Tibial artery (tissue), 4 donors: ENCODE data around the gene IRF2.

Source experiments
- DNase-seq, 2 donors: peaks; one replicate each; pipeline ENCODE4 v3.0.0-alpha.2; 2019
- H3K27ac ChIP-seq, 2 donors: fragments of 200-600 bp; sonication (generic) in 1 of 2; 1 replicate in 1 of 2; 2 replicates in 1 of 2; pipeline ENCODE4 v1.5.1; 2018 to 2019; ENCODE audit warnings: mild to moderate bottlenecking in 1 of 2
- H3K27me3 ChIP-seq, 2 donors: fragments of 200-600 bp; sonication (generic) in 1 of 2; one replicate each; pipeline versions ENCODE4 v1.5.1 to v1.6.0; 2016 to 2019
- H3K36me3 ChIP-seq, 3 donors: fragments of 200-600 bp; sonication (generic) in 2 of 3; one replicate each; pipeline ENCODE4 v1.5.1; 2016 to 2019; ENCODE audit warnings: mild to moderate bottlenecking in 2 of 3
- H3K4me1 ChIP-seq, 4 donors: fragments of 200-600 bp; sonication (generic) in 2 of 4; 1 replicate in 3 of 4; 2 replicates in 1 of 4; pipeline ENCODE4 v1.5.1; 2016 to 2019
- H3K4me3 ChIP-seq, 2 donors: fragments of 200-600 bp; sonication (generic) in 1 of 2; 1 replicate in 1 of 2; 2 replicates in 1 of 2; pipeline ENCODE4 v1.5.1; 2018 to 2019; ENCODE audit warnings: mild to moderate bottlenecking in 2 of 2
- H3K9me3 ChIP-seq, 3 donors: fragments of 200-600 bp; sonication (generic) in 1 of 3; one replicate each; pipeline ENCODE4 v1.5.1; 2016 to 2019
- intact Hi-C: fragments of 100-400 bp; cut with DNase I; formaldehyde crosslinking; loops from one replicate; pipeline ENCODE4 v1.15.0; 2023; ENCODE audit warnings: low total_unique reads
- TF ChIP-seq, protein P1 (sequence below), 2 experiments: fragments of 200-600 bp in 1 of 2; fragments of 450-650 bp in 1 of 2; IDR thresholded peaks; one replicate each; pipeline ENCODE4 v1.5.1; 2017 to 2019; ENCODE audit warnings: antibody characterized with exemption in 2 of 2, mild to moderate bottlenecking in 1 of 2, moderate library complexity in 1 of 2

The IRF2 gene

DNA sequence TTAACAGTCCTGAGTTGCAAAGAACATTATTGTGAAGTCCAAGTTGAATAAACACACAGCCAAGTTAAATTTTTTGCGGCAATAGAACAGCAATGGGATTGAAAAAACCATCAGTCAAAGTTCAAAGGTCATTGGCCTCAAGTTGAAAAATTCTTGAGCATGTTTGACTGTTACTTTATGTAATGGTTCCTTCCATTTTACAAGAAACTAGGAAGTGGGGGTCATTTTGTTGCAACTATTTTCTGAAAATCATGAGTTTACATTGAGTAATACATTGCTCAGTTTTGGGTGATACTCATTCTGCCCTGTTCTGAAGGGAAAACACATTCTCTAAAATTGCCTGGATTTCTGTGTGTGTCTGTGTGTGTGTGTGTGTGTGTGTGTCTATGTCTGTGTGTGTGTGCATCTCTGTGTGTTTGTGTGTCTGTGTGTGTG is 5.2 kb upstream of the IRF2 start:
- DNase-seq: no peak
- Histone ChIP-seq H3K4me3 (no peak overlapping the region), H3K27ac (no peak overlapping the region), H3K36me3 (no peaks in the 10 kb centered on the region), H3K27me3 (no peaks in the 10 kb centered on the region), H3K9me3 (no peaks in the 10 kb centered on the region), H3K4me1 (peaks cover 0 to 26% (median 19%) of the 10 kb centered on the region in 4 donors)
- TF ChIP-seq, protein P1, sequence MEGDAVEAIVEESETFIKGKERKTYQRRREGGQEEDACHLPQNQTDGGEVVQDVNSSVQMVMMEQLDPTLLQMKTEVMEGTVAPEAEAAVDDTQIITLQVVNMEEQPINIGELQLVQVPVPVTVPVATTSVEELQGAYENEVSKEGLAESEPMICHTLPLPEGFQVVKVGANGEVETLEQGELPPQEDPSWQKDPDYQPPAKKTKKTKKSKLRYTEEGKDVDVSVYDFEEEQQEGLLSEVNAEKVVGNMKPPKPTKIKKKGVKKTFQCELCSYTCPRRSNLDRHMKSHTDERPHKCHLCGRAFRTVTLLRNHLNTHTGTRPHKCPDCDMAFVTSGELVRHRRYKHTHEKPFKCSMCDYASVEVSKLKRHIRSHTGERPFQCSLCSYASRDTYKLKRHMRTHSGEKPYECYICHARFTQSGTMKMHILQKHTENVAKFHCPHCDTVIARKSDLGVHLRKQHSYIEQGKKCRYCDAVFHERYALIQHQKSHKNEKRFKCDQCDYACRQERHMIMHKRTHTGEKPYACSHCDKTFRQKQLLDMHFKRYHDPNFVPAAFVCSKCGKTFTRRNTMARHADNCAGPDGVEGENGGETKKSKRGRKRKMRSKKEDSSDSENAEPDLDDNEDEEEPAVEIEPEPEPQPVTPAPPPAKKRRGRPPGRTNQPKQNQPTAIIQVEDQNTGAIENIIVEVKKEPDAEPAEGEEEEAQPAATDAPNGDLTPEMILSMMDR (IDR thresholded peaks at IDR 0.05): no peak
- intact Hi-C loops: loop anchor here (10.0 kb wide), 1 partner anchor 135 kb away; no protein-coding TSS in a partner anchor

DNA sequence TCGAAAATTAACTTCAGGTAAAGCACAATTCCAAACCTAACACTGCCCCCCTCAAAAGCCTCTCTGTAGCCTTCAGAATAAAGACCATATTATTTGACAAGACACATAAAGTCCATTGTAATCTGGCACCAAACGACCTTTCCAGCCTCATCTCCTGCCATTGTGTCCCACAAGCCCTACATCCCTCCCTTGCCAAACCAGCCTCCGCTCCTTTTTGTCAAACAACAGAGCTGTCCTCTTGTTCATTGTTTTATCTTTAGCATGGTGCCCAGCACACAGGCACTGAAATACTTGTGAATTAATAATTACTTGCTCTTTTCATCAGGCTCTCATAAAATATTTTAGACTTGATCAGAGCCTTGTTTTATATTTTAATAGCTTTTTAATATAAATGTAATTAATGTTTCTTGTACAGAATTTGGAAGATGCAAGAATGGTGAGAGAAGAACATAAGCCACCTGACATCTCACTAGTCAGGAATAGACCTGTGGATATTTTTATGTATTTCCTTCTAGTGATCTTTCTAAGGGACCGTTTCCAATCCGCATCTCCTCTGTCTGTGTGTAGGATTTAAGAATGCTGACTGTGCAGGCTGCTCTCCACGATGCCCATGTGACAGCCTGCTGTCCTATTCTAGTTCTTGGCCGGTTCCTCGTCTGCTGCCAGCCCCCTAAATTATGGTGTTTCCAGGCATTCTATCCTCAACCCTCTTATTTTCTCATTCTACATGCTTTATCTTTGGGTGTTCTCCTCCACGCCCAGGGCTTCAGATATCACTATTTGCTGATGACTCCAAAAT is 3.0 kb upstream of the IRF2 start:
- no peaks in the 10 kb centered on the region for H3K9me3 ChIP-seq
- no peaks in the 10 kb centered on the region for H3K27me3 ChIP-seq
- intact Hi-C loops: loop anchor here (10.0 kb wide), 1 partner anchor 133 kb away; no protein-coding TSS in a partner anchor
- no peak overlapping the region for H3K27ac ChIP-seq
- no peaks in the 10 kb centered on the region for H3K36me3 ChIP-seq
- TF ChIP-seq, protein P1 (IDR thresholded peaks at IDR 0.05): no peak
- H3K4me1 ChIP-seq: peaks cover 0 to 26% (median 19%) of the 10 kb centered on the region in 4 donors
- DNase-seq: no peak
- no peak overlapping the region for H3K4me3 ChIP-seq

DNA sequence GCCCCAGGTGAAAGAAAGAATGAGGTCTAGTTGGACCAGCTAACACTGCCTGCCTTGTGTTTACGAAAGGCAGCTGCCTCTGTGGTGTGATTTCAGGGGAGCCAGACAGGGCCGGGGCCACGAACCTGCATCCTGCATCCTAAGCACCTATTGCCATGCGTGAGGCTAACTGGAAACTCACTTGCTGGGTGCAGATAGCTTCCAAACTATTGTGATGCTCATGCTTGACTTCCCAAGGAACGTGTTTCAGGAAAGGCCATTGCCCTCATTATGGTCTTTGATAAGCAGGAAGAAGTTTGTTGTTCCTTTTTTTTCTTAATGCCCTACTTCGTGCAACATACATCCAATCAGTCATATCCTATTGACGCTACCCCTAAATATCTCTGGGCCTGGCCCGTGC is 2.3 kb upstream of the IRF2 start:
- no peak for DNase-seq
- intact Hi-C loops: loop anchor here (10.0 kb wide), 1 partner anchor 132 kb away; no protein-coding TSS in a partner anchor
- TF ChIP-seq, protein P1 (IDR thresholded peaks at IDR 0.05): no peak
- Histone ChIP-seq H3K9me3 (no peaks in the 10 kb centered on the region), H3K4me1 (peaks cover 0 to 26% (median 24%) of the 10 kb centered on the region in 4 donors), H3K27ac (no peak overlapping the region), H3K36me3 (no peaks in the 10 kb centered on the region), H3K4me3 (no peak overlapping the region), H3K27me3 (no peaks in the 10 kb centered on the region)

DNA sequence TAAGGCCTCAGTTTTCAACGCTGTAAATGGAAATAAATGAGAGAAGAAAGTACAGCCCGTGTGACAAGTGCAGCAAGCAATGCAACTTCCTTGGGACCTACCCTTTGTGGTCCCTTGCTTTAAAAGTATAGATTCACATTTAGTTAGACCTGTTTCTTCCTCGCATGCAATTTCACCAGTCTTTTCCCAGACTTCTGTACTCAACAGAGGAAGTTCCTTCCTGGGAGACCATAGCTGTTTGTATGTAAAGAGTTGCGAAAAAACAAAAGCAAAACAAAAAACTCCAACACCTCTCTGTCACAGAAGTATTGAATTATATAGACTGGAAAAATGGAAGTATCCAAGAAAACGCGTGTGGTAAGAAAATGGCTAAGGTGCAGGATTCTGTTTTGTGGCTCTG is 1.1 kb upstream of the IRF2 start:
- no peaks in the 10 kb centered on the region for H3K27me3 ChIP-seq
- H3K4me1 ChIP-seq: peaks cover 0 to 38% (median 24%) of the 10 kb centered on the region in 4 donors
- H3K9me3 ChIP-seq: no peaks in the 10 kb centered on the region
- peak overlapping the region; percentile 80 to 89 for H3K4me3 ChIP-seq
- TF ChIP-seq, protein P1 (IDR thresholded peaks at IDR 0.05): no peak
- intact Hi-C loops: loop anchor here (10.0 kb wide), 1 partner anchor 131 kb away; no protein-coding TSS in a partner anchor
- DNase-seq: no peak
- no peaks in the 10 kb centered on the region for H3K36me3 ChIP-seq
- peak overlapping the region; percentile 88 to 96 for H3K27ac ChIP-seq

DNA sequence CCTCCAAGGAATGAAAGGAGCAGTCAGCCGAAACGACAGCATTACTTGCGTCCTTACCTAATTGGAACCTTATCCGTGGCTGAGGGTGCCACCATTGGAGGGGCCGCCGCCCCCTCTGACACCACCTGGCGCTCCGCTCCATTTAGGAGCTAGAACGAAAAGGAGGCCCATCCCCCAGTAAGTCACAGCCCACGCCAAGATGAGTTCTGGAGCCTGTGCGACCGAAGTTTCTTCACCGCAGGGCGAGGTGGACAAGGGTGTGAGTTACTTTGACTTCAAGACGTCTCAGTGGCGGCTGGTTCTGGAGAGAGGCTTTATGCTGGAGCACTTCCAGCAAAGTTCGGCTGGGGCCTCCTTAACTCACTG is 729 bp upstream of the IRF2 start:
- no peaks in the 10 kb centered on the region for H3K9me3 ChIP-seq
- H3K4me1 ChIP-seq: peaks cover 0 to 42% (median 24%) of the 10 kb centered on the region in 4 donors
- intact Hi-C loops: loop anchor here (10.0 kb wide), 1 partner anchor 130 kb away; no protein-coding TSS in a partner anchor
- peak; percentile 55 to 80 for DNase-seq
- no peaks in the 10 kb centered on the region for H3K27me3 ChIP-seq
- no peaks in the 10 kb centered on the region for H3K36me3 ChIP-seq
- H3K4me3 ChIP-seq: peak overlapping the region; percentile 80 to 89
- peak overlapping the region; percentile 88 to 96 for H3K27ac ChIP-seq
- TF ChIP-seq, protein P1 (IDR thresholded peaks at IDR 0.05): no peak
